Astrocyte of the spinal cord (primary cell): Measurements from ENCODE around the gene GRID1.
A peak's percentile ranks its signal among the peaks of the same experiment; 100 is the strongest.

Experiments used
- DNase-seq: peaks from one replicate; pipeline ENCODE4 v3.0.0; 2011; ENCODE audit warnings: low read depth, low spot score
- H3K4me3 ChIP-seq: 2 replicates; pipeline ENCODE4 v1.5.1; 2011; ENCODE audit warnings: low read depth, mild to moderate bottlenecking, low read length, moderate library complexity
- in situ Hi-C: cut with HindIII; loops from 2 replicates; pipeline ENCODE4 v1.10.0; 2017; ENCODE audit warnings: low sequenced_read_pairs
- TF ChIP-seq, protein P1 (sequence below): IDR thresholded peaks from 2 replicates; pipeline ENCODE4 v1.5.1; 2012; ENCODE audit warnings: low read depth, mild to moderate bottlenecking, low read length, inconsistent platforms

GRID1 gene

DNA sequence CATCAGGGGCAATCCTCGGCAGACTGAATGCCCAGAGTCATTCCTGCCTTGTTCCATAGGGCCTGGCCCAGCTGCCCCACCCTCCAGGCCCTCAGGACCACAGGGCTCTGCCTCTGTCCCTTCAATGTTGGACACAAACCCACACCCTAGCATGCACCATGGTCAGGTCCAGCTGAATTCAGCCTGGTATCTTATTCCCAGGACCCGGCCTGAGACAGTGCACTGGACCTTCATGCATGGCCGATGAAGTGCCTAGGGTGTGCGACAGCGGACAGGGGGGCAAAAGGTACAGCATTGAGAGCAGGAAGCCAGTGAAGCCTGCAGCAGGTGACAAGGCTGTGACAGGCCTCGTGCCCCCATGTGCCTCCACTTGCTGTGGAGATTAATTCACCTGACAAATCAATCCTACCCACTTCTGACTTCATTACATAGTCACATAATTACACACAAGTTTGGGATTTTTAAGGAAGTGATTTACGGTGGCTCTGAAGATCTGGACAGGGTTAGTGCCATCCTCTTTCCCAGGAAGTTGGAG is 261.9 kb downstream of the GRID1 start:
- TF ChIP-seq, protein P1, sequence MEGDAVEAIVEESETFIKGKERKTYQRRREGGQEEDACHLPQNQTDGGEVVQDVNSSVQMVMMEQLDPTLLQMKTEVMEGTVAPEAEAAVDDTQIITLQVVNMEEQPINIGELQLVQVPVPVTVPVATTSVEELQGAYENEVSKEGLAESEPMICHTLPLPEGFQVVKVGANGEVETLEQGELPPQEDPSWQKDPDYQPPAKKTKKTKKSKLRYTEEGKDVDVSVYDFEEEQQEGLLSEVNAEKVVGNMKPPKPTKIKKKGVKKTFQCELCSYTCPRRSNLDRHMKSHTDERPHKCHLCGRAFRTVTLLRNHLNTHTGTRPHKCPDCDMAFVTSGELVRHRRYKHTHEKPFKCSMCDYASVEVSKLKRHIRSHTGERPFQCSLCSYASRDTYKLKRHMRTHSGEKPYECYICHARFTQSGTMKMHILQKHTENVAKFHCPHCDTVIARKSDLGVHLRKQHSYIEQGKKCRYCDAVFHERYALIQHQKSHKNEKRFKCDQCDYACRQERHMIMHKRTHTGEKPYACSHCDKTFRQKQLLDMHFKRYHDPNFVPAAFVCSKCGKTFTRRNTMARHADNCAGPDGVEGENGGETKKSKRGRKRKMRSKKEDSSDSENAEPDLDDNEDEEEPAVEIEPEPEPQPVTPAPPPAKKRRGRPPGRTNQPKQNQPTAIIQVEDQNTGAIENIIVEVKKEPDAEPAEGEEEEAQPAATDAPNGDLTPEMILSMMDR, result no peak
- in situ Hi-C loops, result no loop called here
- no peak for DNase-seq
- no peak overlapping the region for H3K4me3 ChIP-seq

DNA sequence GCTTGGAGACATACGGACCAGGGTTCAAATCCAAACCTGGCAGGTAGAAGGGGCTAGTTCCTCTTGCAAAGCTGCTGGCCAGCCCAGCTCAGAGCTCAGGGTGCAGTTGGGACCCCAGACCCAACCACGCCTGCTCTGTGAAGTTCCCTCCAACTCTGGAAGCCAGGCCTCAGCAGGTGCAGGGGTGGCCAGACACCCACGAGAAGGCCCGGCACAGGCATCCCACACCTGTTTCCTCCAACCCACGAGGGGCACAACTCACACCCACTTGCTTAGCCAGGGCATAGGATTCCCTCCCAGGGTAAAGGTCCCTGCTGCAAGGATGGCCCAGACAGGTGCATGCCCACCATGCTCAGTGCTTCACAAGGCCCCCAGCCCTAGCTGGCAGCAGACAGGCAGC is 262.4 kb downstream of the GRID1 start:
- TF ChIP-seq, protein P1, result no peak
- H3K4me3 ChIP-seq, result no peak overlapping the region
- DNase-seq, result no peak
- in situ Hi-C loops, result no loop called here

DNA sequence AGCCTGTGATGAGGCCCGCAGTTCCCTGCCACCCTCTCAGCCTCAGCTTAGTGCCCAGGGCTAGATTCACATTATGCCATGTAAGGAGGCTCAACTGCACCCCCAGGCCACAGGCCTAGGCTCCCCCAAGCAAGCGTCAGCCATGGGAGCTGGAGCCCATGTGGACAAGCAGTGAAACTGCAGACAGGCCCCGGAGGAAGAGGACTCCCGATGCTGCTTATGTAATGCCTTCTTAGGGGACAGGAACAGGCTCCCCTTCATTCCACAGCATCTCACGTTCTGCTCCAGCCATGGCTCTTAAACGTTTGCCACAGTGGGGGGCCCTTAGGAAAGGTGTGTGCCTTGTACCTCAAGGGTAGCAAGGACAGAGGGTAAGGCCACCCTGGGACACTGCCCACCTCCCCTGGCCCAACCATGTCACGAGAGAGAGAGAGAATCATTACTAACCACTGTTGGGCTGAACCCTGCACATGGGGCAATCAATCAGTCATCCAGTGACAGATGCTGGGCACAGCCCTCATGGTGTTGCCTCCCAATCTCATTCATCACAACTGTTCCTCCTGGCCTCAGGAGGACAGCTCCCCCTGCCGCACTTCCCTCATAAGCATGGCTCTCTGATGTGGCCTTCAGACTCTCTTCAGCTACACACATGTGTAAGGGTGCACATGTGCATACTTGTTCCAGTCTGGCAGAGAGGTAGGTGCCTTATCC is 263.0 kb downstream of the GRID1 start:
- in situ Hi-C loops, result no loop called here
- no peak for DNase-seq
- TF ChIP-seq, protein P1, result no peak
- no peak overlapping the region for H3K4me3 ChIP-seq

DNA sequence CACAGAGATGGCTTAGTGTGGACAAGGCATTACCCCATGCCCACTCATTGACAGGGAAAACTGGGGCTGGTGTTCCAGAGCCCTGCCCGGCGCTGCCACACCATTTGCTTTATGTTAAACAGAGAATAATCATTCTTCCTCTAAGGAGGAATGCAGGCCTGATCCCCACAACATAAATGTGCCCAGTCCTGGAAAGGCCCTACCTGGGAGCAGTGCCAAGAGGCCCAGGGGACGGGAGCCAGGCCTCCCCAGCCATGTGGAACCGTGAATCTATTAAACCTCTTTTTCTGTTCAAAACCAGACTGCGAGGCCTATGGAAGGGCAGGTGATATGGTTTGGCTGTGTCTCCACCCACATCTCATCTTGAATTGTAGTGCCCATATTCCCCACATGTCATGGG is 264.1 kb downstream of the GRID1 start:
- H3K4me3 ChIP-seq, result no peak overlapping the region
- TF ChIP-seq, protein P1, result no peak
- in situ Hi-C loops, result no loop called here
- DNase-seq, result no peak

DNA sequence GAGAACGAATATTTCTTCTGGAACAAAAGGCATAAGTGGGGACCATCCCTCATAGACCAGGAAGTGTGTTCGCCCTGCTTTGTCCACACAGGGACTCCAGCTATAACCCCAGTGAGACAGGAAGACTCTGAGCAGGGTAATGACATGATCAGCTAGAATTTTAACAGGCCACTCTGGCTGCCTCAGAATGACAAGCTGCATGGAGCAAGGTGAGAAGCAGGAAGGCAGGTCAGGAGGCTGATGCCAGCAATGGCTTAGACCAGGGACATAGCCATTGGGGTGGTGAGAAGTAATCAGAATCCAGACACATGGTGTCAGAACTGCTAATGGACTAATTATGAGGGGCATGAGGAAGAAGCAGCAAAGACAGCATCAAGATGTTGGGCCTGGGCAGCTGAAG is 264.6 kb downstream of the GRID1 start:
- in situ Hi-C loops, result no loop called here
- TF ChIP-seq, protein P1, result no peak
- DNase-seq, result no peak

DNA sequence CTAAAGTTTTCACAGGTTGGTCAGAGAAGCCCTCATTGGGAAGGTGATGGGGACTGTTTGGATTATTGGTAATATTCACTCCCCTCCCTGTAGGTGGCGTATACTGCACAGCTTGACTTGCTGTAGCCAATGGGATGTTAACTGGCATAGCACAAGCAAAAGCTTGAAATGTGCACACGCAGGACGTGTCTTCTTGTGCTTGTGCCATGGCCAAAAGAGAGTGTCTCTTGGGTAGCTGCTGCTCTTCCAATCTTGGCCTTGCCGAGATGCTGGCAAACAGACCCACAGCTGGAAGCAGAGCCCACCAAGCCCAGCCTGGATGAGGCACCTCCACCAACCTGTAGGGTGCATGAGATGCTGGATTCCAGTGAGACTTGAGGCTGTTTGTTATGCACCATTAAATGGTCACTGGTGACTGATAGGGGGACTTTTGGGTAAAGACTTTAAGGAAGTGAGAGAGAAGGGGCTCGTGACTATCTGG is 266.0 kb downstream of the GRID1 start:
- no peak for DNase-seq
- in situ Hi-C loops, result no loop called here

More for the DNA sequence above, 264.6 kb downstream of the GRID1 start:
- no peak overlapping the region for H3K4me3 ChIP-seq

More for the DNA sequence above, 266.0 kb downstream of the GRID1 start:
- TF ChIP-seq, protein P1, result peak; percentile 13
- no peak overlapping the region for H3K4me3 ChIP-seq
